Mesothelial cell of epicardium (in vitro differentiated cells): Measurements from ENCODE around the gene DOP1B. TPM values are rescaled to one million over a fixed set of nuclear protein-coding genes. Genes with fewer than 3 reads are reported as not detected.

Experiments
- DNase-seq, 2 experiments: peaks; one replicate each; pipeline ENCODE4 v3.0.0; 2021; ENCODE audit warnings: low spot score in 2 of 2; ENCODE audit not compliant: unreplicated experiment in 2 of 2
- H3K27ac Mint-ChIP-seq: 2 replicates; pipeline ENCODE4 v1.8.0; 2021; ENCODE audit warnings: mixed read lengths
- H3K27me3 Mint-ChIP-seq: 2 replicates; pipeline ENCODE4 v1.8.0; 2021; ENCODE audit warnings: low read depth, mixed read lengths
- H3K36me3 Mint-ChIP-seq: 2 replicates; pipeline ENCODE4 v1.8.0; 2021; ENCODE audit warnings: mixed read lengths
- H3K4me1 Mint-ChIP-seq: 2 replicates; pipeline ENCODE4 v1.8.0; 2021; ENCODE audit warnings: mixed read lengths
- H3K4me3 Mint-ChIP-seq: 2 replicates; pipeline ENCODE4 v1.8.0; 2021; ENCODE audit warnings: mild to moderate bottlenecking, moderate library complexity, mixed read lengths
- H3K9me3 Mint-ChIP-seq: 2 replicates; pipeline ENCODE4 v1.8.0; 2021; ENCODE audit warnings: mixed read lengths
- total RNA-seq: library from RNA; stranded (reverse); gene quantifications from 3 replicates; pipeline ENCODE4 v1.2.1, GENCODE V29; 2021
- TF ChIP-seq, protein P1 (sequence below): fragments of 200-600 bp; sonication (generic); IDR thresholded peaks from one replicate; pipeline ENCODE4 v1.5.0; 2021; ENCODE audit warnings: antibody characterized with exemption; ENCODE audit not compliant: unreplicated experiment

Gene DOP1B
- total RNA-seq, 1 donor from 2014 or later: 12.3 TPM

DNA sequence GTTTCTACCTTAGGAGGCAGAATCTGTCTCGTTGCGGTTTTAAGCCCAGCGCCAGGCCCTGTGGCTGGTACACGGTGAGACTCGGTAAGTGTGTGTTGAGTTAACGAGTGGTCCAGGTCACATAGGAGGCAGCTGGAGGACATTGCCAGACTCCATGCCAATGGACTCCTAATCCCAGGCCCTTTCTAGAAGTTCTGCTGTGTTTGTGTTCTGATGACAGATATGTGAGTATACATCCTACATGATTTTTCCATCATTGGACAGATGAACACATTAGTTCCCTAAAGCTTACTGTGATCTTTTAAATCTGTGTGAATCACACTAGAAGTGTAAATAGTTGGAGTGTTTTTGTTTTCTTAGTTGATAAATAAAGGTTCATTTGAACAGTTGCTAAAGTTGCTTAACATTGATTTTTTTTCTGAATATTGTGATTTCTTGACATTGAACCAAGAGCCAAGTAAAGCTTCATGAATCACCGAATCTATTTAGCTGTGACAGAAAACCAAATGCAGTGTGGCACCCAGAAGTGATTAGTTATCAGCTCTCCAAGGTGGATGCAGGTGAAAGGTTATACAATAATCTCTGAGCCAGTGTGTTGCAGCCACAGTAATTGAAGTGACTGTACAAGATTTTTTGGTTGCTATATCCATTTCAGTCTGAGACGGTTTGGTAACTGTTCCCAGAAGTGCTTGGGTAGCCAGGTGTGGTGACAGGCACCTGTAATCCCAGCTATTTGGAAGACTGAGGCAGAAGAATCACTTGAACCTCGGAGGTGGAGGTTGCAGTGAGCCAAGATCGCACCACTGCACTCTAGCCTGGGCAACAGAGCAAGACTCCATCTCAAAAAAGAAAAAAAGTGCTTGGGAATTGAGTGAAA lies 46.3 kb downstream of the DOP1B start:
- TF ChIP-seq, protein P1, sequence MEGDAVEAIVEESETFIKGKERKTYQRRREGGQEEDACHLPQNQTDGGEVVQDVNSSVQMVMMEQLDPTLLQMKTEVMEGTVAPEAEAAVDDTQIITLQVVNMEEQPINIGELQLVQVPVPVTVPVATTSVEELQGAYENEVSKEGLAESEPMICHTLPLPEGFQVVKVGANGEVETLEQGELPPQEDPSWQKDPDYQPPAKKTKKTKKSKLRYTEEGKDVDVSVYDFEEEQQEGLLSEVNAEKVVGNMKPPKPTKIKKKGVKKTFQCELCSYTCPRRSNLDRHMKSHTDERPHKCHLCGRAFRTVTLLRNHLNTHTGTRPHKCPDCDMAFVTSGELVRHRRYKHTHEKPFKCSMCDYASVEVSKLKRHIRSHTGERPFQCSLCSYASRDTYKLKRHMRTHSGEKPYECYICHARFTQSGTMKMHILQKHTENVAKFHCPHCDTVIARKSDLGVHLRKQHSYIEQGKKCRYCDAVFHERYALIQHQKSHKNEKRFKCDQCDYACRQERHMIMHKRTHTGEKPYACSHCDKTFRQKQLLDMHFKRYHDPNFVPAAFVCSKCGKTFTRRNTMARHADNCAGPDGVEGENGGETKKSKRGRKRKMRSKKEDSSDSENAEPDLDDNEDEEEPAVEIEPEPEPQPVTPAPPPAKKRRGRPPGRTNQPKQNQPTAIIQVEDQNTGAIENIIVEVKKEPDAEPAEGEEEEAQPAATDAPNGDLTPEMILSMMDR: no peak
- Mint-ChIP-seq H3K9me3 (no peaks in the 10 kb centered on the region), H3K27ac (no peak overlapping the region), H3K27me3 (no peaks in the 10 kb centered on the region), H3K36me3 (peaks cover 5% of the 10 kb centered on the region), H3K4me1 (peaks cover 2% of the 10 kb centered on the region), H3K4me3 (no peak overlapping the region)
- DNase-seq: no peak

DNA sequence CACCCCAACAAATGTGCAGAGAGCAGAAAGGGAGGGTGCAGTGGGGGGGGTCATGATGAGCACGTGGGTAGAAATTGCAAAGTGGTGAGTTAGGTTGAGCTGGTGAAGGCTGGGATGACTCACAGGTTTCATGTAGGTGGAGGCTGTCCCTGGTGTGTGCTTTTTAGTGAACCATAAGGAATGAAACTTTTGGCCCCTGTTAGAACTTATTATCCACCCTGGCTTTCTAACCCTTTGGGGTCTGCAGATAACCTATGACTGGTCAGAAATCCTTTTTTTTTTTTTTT lies 46.9 kb downstream of the DOP1B start:
- Mint-ChIP-seq H3K4me3 (no peak overlapping the region), H3K27me3 (no peaks in the 10 kb centered on the region), H3K36me3 (peaks cover 6% of the 10 kb centered on the region), H3K27ac (no peak overlapping the region), H3K4me1 (peaks cover 2% of the 10 kb centered on the region), H3K9me3 (no peaks in the 10 kb centered on the region)
- no peak for DNase-seq
- TF ChIP-seq, protein P1: no peak

DNA sequence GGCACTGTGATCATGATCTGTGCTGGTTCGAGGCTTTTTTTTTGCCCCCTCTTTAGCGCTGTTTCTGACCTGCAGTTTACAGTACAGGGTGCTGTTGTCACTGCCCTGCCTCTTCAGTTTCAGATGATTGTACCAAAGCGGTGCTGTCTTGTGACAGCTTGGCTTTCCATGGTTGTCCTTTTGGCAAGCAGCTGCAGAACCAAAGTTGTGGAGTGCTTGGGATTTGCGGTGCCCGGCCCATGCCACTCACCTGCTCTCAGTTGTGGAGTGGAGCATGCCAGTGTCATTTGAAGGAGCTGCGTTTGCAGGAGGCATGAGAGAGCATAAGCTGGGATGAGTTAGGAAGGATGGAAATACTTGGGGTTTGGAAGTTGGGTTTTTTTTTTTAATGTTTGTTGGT lies 48.4 kb downstream of the DOP1B start:
- no peak overlapping the region for H3K27ac Mint-ChIP-seq
- DNase-seq: no peak
- peaks cover 6% of the 10 kb centered on the region for H3K4me1 Mint-ChIP-seq
- no peak overlapping the region for H3K4me3 Mint-ChIP-seq
- TF ChIP-seq, protein P1: no peak
- peaks cover 7% of the 10 kb centered on the region for H3K36me3 Mint-ChIP-seq
- H3K9me3 Mint-ChIP-seq: no peaks in the 10 kb centered on the region
- no peaks in the 10 kb centered on the region for H3K27me3 Mint-ChIP-seq

DNA sequence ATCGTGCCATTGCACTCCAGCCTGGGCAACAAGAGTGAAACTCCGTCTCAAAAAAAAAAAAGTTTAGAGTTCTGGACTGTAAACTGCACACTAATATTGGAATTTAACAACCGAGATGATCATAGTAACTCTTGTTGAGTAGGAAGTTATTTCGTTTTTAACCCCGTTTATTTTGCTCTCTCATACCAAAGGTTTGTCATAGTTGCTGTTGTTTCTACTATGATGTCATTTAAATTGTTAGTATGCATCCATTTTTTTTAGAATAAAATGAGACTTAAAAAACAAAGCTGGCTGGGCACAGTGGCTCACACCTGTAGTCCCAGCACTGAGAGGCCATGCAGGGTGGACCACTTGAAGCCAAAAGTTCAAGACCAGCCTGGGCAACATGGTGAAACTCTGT lies 49.3 kb downstream of the DOP1B start:
- no peak overlapping the region for H3K4me3 Mint-ChIP-seq
- H3K9me3 Mint-ChIP-seq: no peaks in the 10 kb centered on the region
- no peak for DNase-seq
- TF ChIP-seq, protein P1: no peak
- peaks cover 6% of the 10 kb centered on the region for H3K4me1 Mint-ChIP-seq
- no peaks in the 10 kb centered on the region for H3K27me3 Mint-ChIP-seq
- H3K27ac Mint-ChIP-seq: no peak overlapping the region
- peaks cover 7% of the 10 kb centered on the region for H3K36me3 Mint-ChIP-seq

Other genes starting within 250 kb of the DOP1B start
- 28.5 to 29.7 TPM (median 28.9 TPM) in 3 replicates for gene SETD4, start 96.3 kb upstream of the DOP1B start, total RNA-seq
- 10.0 to 12.3 TPM (median 11.8 TPM) in 3 replicates for gene CBR1, start 86.8 kb upstream of the DOP1B start, total RNA-seq
- gene CBR3, start 21.7 kb upstream of the DOP1B start, total RNA-seq: 0.31 TPM in 1 of 3 replicates, not detected in the others
- 32.6 to 35.2 TPM (median 33.0 TPM) in 3 replicates for gene MORC3, start 163.4 kb downstream of the DOP1B start, total RNA-seq
- 8.2 to 10.3 TPM (median 9.2 TPM) in 3 replicates for gene CHAF1B, start 228.6 kb downstream of the DOP1B start, total RNA-seq